HG03432 (cell line): ENCODE results near the gene SOST.
A peak's percentile ranks its signal among the peaks of the same experiment; 100 is the strongest.
"Not testable (repeated sequence)": the region's sequence is repeated elsewhere in the genome, so short reads cannot be mapped to it uniquely, and the experiment has no call there.

Experiments used
- ATAC-seq: cut with Tn5 transposase; IDR thresholded peaks from one replicate; pipeline ENCODE4 v1.9.1; 2021; ENCODE audit warnings: mild to moderate bottlenecking, moderate library complexity; ENCODE audit not compliant: unreplicated experiment

Gene SOST

DNA sequence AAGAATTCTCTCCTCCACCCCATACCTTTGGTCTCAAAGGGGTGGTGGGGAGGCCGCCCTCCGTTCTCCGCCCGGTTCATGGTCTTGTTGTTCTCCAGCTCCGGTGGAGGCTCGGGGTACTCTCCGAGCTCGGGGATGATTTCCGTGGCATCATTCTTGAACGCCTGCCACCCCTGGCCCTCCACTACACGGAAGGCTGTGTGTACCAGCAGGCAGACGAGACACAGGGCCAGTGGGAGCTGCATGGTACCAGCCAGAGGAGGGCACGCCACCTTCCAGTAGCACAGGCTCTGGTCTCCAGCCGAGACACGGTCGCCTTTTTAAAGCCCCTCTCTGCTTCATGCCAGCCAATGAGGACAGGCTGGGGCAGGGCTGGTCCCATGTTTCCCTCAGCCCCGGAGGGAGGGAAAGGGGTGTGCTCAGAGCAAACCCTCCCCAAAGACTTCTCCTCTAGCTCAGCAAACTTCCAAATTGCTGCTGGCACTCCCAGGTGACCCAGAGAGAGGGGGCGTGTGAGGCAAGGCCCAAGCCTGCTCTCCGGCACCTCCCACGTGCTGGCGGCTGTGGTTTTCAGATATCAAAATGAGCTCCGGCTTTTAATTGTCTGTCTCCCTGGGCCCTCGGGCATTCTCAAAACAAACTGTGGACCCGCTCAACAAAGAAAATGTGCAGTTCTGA is at the start of gene SOST:
TSS of gene SOST (minus strand) at position 295 of the 678 bp plus-strand sequence. CDS start at position 245, 50 bp downstream.
- ATAC-seq = no peak

DNA sequence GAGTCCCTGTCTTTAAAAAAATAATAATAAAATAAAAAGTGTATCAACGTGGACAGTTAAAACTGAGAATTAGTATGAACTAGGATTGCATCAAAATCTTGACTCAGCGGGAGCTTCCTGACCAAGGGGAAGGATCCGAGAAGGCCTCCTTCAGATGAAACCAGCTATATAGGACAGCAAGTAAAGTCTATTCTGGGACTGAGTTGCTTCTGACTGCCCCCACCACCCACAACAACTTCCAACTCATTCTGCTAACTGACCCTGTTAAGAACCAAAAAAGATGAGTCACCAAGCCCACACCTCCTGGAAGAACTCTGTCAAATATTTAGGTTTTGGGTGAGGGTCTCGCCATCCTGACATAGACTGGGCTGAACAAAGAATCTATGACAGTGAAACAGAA is 49.5 kb upstream of the SOST start:
- no peak for ATAC-seq

DNA sequence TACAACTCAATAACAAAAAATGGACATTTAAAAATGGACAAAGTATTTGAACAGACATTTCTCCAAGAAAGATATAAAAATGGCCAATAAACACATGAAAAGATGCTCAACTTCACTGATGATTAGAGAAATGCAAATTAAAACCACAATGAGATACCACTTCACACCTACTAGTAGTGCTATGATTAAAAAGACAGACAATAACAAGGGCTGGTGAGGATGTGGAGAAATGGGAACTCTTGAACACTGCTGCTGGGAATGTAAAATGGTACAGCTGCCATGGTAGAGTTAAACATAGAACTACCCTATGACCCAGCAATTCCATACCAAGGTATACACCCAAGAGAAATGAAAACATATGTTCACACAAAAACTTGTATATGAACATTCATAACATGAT is 46.5 kb upstream of the SOST start:
- no peak for ATAC-seq

DNA sequence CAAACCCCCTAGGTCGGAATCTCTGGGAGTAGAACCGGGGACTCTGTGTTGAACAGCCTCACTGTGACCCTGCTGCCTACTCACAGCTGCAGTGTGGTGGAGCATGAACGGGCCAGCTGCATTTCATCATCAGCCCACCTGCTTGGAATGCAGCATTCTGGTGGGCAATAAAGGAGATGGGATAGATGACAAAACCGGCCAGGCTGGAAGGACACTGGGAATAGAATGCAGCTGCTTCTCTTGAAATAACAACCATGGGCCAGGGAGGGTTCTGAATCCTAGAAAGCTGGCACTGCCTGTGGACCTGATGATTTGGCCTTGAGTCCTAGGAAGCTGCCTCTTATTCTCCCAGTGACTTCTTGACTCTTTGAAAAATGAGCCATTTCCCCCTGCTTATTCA is 45.2 kb upstream of the SOST start:
- ATAC-seq = no peak

DNA sequence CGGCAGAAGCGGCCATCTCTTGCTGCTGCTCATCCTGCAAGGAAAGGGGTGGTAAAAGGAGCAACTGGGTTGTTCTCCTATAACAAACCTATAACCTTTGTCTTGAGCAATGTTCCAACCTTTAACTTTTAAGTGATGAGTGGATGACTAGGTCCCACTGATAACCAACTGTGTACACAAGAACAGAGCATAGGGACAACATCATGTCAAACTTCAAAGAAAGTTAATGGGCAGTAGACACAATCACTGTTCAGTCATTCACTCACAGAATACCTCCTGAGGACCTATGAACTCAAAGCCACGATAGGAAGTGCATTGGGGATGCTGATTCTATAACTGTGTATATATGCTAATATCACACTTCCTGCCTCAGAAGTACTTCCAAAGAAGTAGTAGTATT is 43.3 kb upstream of the SOST start:
- ATAC-seq = no peak

DNA sequence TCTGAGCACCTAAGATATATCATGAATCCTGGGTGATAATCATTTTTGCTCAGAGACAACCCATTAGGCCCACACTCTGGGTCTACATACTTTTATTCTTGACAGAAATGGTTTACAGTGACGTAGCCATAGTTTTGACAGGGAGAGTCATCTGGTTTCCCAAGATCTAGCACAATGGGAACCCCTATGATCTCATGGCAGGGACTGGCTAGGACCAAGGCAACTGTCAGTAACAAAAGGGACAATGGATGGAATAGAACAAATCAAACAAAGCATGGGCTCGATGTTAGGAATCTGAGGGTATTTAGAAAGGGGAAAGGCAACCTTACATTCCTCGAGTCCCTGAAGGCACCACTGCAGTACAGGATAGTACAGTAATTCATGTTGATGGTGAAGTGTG is 42.1 kb upstream of the SOST start:
- ATAC-seq = no peak

DNA sequence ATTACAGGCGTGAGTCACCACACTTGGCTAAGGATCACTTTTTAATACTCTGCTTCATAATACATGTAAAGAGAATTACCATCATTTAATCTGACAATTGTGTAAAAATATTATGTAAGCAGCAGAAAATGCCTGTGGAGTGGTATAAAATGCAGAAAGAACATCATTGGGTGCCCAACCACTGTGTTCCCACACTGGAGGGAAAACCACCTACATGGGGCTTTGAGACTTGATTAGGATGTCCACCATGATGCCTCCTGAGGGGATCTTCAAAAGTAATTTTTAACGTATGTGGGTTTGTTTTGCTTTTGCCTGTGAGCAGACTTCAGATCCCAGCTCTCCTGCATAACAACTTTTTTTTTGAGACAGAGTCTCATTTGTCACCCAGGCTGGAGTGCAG is 40.5 kb upstream of the SOST start:
- no peak for ATAC-seq

DNA sequence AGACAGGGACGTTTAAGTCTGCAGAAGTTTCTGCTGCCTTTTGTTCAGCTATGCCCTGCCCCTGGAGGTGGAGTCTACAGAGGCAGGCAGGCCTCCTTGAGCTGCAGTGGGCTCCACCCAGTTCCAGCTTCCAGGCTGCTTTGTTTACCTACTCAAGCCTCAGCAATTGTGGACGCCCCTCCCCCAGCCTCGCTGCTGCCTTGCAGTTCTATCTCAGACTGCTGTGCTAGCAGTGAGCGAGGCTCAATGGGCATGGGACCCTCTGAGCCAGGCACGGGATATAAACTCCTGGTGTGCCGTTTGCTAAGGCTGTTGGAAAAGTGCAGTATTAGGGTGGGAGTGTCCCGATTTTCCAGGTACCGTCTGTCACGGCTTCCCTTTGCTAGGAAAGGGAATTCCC is 39.4 kb upstream of the SOST start:
- not testable (repeated sequence) for ATAC-seq

DNA sequence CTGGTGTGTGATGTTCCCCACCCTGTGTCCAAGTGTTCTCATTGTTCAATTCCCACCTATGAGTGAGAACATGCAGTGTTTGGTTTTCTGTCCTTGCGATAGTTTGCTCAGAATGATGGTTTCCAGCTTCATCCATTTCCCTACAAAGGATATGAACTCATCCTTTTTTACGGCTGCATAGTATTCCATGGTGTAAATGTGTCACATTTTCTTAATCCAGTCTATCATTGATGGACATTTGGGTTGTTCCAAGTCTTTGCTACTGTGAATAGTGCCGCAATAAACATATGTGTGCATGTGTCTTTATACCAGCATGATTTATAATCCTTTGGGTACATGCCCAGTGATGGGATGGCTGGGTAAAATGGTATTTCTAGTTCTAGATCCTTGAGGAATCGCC is 34.1 kb upstream of the SOST start:
- not testable (repeated sequence) for ATAC-seq

DNA sequence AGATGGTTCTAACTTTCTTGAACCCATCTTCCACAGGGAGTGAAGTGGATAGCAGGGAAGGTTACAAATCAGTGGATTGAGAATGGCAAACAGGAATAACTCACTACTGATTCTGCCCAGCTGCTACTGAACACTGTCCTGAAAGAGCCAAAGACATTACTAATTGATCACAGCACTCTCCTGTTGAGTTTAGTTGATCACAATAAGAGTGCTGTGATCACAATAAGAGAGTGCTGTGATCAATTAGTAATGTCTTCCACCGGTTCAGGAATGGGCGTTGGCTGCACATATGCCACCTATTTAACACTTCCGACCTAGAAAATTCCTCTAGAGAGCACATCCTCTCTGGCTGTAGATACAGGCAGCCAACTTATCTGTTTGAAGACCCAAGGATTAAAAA is 33.0 kb upstream of the SOST start:
- ATAC-seq = no peak

DNA sequence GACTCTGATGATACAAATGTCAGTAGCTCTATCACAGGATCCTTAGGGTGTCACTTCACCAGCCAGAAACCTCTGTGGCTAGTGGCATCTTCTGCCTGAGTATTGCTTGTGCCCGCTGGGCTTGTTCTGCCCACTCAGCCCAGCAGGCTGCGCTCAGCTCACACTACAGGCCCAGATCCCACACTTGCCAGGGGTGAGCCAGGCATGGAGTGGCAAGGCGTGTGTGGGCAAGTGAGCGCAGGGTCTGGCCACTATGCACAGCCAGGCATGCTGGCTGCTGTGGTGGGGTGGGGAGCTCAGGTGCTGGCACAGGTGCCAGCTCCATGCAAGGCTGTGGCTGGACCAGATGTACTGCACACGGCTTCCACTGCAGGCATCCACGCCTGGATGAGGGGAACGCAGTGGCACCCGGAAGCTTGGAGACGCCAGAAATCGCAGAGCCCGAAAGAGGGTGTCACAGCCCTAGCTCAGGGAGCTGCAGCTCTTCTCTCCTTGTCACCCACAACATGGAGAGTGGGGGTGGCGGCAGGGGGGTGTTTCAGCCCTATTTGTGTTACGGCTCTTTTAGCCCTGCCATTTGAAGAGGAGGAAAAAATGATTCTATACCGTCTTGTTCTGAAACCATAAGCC is 31.8 kb upstream of the SOST start:
- no peak for ATAC-seq

DNA sequence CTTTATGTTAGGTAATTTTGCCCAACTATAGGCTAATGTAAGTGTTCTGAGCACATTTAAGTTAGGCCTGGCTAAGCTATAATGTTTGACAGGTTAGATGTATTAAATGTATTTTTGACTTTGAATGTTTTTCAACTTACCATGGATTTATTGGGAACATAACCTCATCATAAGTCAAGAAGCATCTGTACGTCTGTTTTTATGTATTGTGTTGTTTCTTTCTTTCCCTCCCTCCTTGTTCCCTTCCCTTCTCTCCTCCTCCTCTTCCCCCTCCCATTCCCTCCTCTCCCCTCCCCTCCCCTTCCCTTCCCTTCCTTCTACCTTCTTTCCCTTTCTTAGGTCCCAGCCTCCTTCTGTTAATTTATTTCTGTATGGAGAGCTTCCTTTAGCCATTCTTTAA is 30.9 kb upstream of the SOST start:
- no peak for ATAC-seq

DNA sequence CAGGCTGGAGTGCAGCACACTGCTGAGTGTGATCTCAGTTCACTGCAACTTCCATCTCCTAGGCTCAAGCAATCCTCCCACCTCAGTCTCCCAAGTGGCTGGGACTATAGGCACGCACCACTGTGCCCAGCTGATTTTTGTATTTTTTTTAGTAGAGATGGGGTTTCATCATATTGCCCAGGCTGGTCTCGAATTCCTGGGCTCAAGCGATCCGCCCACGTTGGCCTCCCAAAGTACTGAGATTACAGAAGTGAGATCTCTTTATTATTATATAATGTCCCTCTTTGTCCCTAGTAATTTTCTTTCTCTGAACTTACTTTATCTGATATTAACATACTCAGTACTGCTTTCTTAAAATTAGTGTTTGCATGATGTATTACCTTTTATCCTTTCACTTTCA is 29.9 kb upstream of the SOST start:
- no peak for ATAC-seq

DNA sequence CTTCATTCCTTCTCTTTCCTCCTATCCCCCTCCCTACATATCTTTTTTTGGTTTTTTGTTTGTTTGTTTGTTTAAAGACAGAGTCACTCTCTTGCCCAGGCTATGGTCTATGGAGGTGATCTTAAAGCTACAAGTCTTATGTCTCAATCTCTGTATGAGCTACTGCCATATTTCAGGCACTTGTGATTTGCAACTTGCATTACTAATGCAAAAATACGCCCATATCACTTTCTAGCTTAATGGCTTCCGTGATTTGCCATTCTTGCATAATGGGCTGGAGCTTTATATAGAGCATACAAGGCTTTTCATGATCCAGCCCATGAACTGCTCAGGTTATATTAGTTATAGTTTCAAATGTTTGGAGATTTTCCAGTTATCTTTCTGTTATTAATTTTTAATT is 29.1 kb upstream of the SOST start:
- ATAC-seq = no peak

DNA sequence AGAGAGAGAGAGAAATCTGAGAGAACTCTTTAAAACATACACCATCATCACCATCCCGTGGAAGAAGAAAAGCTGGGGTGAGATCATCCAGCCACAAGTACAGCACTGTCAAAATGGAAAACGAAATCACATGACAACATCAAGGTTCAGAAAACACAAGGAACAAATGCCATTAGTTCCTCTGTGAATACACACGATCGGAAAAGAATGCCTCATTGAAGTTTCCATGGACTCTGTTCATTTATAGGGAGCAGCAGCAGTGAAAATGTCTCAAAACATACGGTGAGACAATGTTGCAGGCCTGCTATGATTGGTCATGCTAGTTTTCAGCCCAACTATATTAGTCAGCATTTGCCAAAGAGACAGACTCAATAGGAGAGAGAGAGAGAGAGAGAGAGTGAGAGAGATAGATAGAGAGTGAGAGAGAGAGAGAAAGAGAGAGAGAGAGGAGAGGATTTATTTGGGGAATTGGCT is 26.1 kb upstream of the SOST start:
- no peak for ATAC-seq

DNA sequence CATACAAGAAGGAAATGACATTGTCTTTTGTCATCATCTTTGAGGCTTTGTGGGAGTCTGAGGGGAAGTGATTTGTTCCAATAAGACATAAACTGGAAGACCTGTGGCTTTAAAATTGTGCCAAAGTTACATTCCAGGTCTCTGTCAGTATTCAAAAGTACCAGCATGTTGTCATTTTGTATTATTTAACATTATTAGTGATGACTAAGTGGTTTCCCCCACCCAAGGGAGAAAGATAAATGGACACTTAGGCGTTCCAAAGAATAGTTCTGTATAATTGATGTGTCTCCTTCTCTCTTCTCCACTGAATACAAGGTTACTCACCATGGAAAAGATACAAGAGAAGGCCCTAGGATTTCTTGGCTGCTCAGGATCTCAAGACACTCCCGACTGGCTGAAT is 25.5 kb upstream of the SOST start:
- ATAC-seq = no peak

DNA sequence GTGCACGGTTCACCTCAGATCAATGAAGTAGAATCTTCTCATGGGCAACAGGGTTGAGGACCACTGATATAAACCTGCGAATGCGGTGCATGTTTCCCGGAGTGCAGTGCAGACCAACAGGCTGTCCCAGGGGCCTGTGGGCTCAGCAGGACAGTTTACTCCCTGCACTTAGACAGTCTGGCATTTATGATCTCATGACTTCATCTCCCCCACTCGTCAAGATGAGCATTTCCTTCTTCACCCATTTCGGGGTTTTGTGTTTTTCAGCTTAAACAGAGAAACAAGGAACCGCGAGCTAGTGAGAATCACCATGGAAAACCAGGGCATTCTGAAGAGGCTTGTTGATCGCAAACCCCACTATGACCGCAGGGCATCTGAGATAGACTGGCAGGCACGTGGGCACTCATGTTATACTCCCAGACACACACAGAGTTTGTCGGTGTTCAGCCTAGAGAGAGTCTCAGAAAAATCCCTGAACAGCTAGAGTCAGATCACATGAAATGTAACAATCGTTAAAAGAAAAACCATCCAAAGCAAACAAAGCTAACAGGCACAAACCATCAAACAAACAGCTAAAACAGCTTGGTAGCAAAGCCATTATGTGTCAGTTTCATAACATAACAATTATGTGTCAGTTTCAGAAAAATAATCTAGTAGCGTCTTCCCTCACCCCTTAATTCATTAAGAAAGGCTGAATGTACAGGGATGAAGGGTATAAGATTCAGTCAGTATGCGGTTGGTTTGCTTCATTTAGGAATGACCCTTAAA is 24.5 kb upstream of the SOST start:
- ATAC-seq = no peak

DNA sequence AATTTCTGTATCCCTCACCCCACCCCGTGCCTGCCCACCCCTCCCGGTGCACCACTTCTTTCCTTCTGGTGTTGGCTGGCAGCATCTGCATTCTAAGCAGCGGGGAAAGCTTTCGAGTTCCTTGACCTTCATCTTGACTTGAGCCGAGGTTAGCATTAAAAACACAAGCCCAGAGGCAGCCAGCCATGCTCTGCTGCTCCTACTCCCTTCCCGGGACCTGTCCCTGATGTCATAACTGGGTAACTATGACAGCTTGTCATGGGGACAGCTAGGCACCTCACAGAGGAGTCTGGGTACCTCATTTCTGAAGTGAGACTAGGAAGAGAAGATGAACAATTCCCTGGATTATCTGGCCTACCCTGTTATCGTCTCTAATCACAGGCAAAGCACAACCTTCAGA is 21.5 kb upstream of the SOST start, which contains the start of gene CFAP97D1:
TSS of gene CFAP97D1 (plus strand) at position 301 of the 400 bp plus-strand sequence. CDS start at position 329, 28 bp downstream.
- ATAC-seq = no peak

DNA sequence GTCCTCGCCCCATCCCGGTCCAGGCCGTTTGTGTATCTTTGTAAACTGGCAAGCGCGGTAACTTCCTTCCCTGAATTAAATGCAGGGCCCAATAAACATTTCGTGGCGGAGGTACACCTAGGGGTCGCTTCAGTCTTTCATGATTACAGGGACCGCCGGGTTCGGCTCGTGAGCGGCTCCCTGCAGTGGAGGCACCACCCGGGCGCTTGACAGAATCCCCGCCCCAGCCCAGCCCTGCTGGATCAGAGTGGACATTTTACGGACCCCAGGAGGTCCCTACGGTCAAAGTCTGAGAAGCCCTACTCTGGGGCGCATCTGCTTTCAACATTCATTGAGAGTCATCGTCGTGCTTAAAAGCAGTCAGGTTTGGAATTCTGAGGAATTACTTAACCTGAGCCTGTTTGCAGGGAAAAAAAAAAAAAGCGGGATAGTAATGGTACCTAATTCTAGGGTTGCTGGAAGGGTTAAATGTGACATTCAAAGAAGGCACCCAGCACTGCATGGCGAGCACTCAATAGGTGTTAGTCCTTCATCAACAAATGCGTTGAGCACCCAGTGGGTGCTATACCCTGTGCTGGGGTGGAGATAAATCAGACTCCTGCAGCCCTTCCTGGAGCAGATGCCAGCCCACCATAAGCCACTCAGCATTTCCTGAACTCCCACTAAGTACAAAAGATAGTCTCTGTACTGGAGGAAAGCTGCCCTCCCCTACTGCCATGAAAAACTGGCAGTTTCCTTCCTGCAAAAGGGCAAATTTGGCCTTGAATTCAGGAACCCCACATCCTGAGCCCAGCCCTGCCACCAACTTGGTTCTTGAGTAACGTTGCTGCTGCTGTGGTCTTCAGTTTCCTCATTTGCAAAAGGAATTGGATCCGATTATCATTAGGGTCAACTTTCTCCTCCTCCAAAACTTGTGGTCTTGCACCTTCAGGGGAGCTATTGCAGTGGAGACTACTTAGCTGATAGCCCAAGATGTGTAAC is 20.8 kb upstream of the SOST start:
- peak; percentile 17 for ATAC-seq

DNA sequence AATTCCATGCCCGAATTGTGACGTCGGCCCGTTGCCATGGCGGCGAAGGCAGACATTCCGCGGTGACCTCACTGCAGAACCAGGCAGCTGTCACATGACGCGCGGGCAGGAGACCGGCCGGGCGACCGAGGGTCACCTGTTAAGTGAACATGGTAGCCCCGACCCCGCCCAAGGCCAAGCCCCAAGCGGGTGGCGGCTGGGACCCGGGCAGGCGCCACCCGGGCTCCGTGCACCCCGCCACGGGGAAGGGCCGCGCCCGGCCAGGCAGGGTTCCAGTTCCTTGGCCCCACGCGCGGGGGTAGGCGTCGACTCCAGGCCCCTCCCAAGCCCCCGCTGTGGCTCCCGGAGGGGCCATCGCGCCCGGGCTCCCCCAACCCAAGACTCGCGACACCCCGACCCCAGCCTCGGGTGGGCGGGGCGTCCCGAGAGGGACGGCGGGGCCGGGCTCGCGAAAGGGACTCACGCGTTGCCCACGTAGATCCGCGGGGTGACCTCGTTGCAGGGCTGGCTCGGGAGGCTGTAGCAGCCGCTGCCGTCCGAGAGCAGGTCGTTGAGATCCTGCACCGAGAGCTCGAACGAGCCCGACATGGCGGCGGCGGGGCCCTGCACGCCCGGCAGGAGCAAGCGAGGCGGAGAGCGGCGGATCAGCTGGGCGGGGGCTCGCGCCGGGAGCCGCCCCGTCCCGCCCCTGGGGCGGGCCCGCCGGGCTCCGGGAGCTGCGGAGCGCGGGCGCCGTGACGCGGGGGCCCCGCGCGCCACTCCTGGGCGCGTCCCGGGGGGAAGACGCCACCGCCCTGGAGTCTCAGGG is 19.9 kb upstream of the SOST start, which contains the start of gene DUSP3:
TSS of gene DUSP3 (minus strand) at position 641 of the 808 bp plus-strand sequence. CDS start at position 588, 53 bp downstream.
- ATAC-seq = peak; percentile 93
